Esophagus squamous epithelium (tissue), 5 donors: ENCODE measurements around the gene RBP7. TPM values are rescaled to one million over a fixed set of nuclear protein-coding genes. Genes with fewer than 3 reads are reported as not detected.
"Not testable (repeated sequence)": the region's sequence is repeated elsewhere in the genome, so short reads cannot be mapped to it uniquely, and the experiment has no call there.

Source experiments
- DNase-seq: peaks from one replicate; lab custom pipeline; 2025; lab: John Stamatoyannopoulos, UW
- H3K27ac ChIP-seq, 4 donors: fragments of 200-600 bp; sonication (generic); one replicate each; pipeline ENCODE4 v1.5.1; 2016 to 2019; ENCODE audit warnings: mild to moderate bottlenecking in 1 of 4
- H3K27me3 ChIP-seq, 4 donors: fragments of 200-600 bp; sonication (generic); 1 replicate in 3 of 4; 2 replicates in 1 of 4; pipeline versions ENCODE4 v1.5.1 to v1.6.0; 2017 to 2021; ENCODE audit warnings: antibody characterized with exemption in 1 of 4
- H3K36me3 ChIP-seq, 3 donors: fragments of 200-600 bp; sonication (generic); one replicate each; pipeline ENCODE4 v1.5.1; 2016 to 2019
- H3K4me1 ChIP-seq, 3 donors: fragments of 200-600 bp; sonication (generic); one replicate each; pipeline ENCODE4 v1.5.1; 2017 to 2019
- H3K4me3 ChIP-seq, 4 donors: fragments of 200-600 bp; sonication (generic); 1 replicate in 3 of 4; 2 replicates in 1 of 4; pipeline ENCODE4 v1.5.1; 2016 to 2019; ENCODE audit warnings: mild to moderate bottlenecking in 2 of 4, moderate library complexity in 1 of 4
- H3K9me3 ChIP-seq, 3 donors: fragments of 200-600 bp; sonication (generic); one replicate each; pipeline ENCODE4 v1.5.1; 2016 to 2019
- CTCF ChIP-seq, 6 experiments: fragments of 450-650 bp in 4 of 6; fragments of 200-600 bp in 2 of 6; sonication (generic) in 2 of 6; IDR thresholded peaks; one replicate each; pipeline ENCODE4 v1.5.1; 2016 to 2019; ENCODE audit warnings: antibody characterized with exemption in 6 of 6, mild to moderate bottlenecking in 4 of 6, moderate library complexity in 4 of 6
- POLR2A ChIP-seq, 4 donors: fragments of 450-650 bp; IDR thresholded peaks; one replicate each; pipeline ENCODE4 v1.6.1; 2017; ENCODE audit warnings: antibody characterized with exemption in 4 of 4, mild to moderate bottlenecking in 4 of 4, moderate library complexity in 3 of 4
- WGBS, 2 donors: methylation state at CpG; one replicate each; pipeline ENCODE4 v1.1.5; 2018; 5-methylcytosine and 5-hydroxymethylcytosine counted together
- intact Hi-C: fragments of 100-400 bp; cut with DNase I; formaldehyde crosslinking; loops from one replicate; pipeline ENCODE4 v1.15.0; 2022
- total RNA-seq, 4 donors: library from RNA; depleted of rRNA; stranded (reverse); fragments of >200 nt; gene quantifications; one replicate each; pipeline ENCODE4 v1.1.0, GENCODE V29; 2016
- donor health status: DM: yes; HTN: yes; CAD: no.

RBP7 gene
- total RNA-seq, 4 donors from 2014 or later, result 10.4 to 29.2 (median 21.3) TPM

GRCh38 chr1:10027027-10027426 is 30.0 kb downstream of the RBP7 start:
- H3K27ac ChIP-seq, result no peak overlapping the region
- H3K4me1 ChIP-seq, result peaks cover 0 to 3% (median under 1%) of the 10 kb centered on the region in 3 donors
- DNase-seq, result no peak
- H3K4me3 ChIP-seq, result no peak overlapping the region
- no peaks in the 10 kb centered on the region for H3K9me3 ChIP-seq
- intact Hi-C loops, result no loop called here
- no peaks in the 10 kb centered on the region for H3K36me3 ChIP-seq
- H3K27me3 ChIP-seq, result no peaks in the 10 kb centered on the region
- TF ChIP-seq POLR2A (IDR thresholded peaks at IDR 0.05) (no peak), CTCF (IDR thresholded peaks at IDR 0.05) (no peak)

GRCh38 chr1:10028956-10029500 is 32.0 kb downstream of the RBP7 start:
- DNase-seq, H3K36me3 ChIP-seq, H3K4me3 ChIP-seq, H3K27ac ChIP-seq, intact Hi-C loops, H3K9me3 ChIP-seq, H3K27me3 ChIP-seq: not testable (repeated sequence)
- H3K4me1 ChIP-seq, result peaks cover 3 to 15% (median 4%) of the 10 kb centered on the region in 3 donors
- WGBS, 2 donors, result 65 to 83% methylated on average over 1 to 2 of the region's 24 CpGs

DNA sequence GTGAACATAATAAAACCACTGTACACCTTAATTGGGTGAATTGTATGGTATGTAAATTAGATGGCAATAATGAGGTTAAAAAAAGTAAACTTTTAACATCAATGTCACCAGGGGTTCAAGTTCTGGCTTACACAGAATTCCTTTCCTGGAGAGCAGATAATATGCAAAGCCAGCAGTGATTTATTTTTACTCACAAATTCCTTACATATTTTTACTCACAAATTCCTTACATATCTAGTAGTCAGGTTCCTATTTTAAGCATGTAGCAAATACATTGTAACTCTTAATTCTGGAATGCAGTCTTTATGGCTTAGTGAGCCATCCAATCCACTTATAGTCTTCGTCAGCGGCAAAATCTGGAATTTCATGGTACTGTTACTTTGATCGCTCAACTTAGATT is 34.4 kb downstream of the RBP7 start:
- Histone ChIP-seq H3K27ac (no peak overlapping the region), H3K27me3 (no peaks in the 10 kb centered on the region), H3K9me3 (no peaks in the 10 kb centered on the region), H3K4me1 (peaks cover 12 to 39% (median 15%) of the 10 kb centered on the region in 3 donors), H3K4me3 (no peak overlapping the region), H3K36me3 (no peaks in the 10 kb centered on the region)
- no peak for TF ChIP-seq CTCF (IDR thresholded peaks at IDR 0.05)
- no peak for TF ChIP-seq POLR2A (IDR thresholded peaks at IDR 0.05)
- WGBS, 2 donors, result 95 to 96% methylated on average over 3 of the region's 3 CpGs
- no peak for DNase-seq
- intact Hi-C loops, result no loop called here

GRCh38 chr1:10032590-10033358 is 35.7 kb downstream of the RBP7 start, which contains the start of gene UBE4B:
Gene UBE4B (plus strand): TSS chr1:10032958. CDS start chr1:10033671, 713 bp downstream.
- intact Hi-C loops, result no loop called here
- peaks cover 0 to 13% (median 0%) of the 10 kb centered on the region in 3 donors for H3K36me3 ChIP-seq
- H3K27ac ChIP-seq, result peak within 1 kb of the TSS; percentile 97 to 100 (median 98)
- peak; percentile 92 for DNase-seq
- 0% methylated on average over 3 to 24 of the region's 73 CpGs for WGBS, 2 donors
- no peaks in the 10 kb centered on the region for H3K9me3 ChIP-seq
- H3K4me3 ChIP-seq, result peak within 1 kb of the TSS; percentile 81 to 100 (median 94)
- peaks cover 12 to 47% (median 15%) of the 10 kb centered on the region in 3 donors for H3K4me1 ChIP-seq
- TF ChIP-seq POLR2A (IDR thresholded peaks at IDR 0.05) (peak in 1 of 4 donors; percentile 51), CTCF (IDR thresholded peaks at IDR 0.05) (peak; percentile 77 to 97 (median 92))
- H3K27me3 ChIP-seq, result no peaks in the 10 kb centered on the region

- 0 to 1% methylated on average over 14 to 16 of the region's 19 CpGs for WGBS, 2 donors
- Histone ChIP-seq H3K27me3 (no peaks in the 10 kb centered on the region), H3K27ac (peak overlapping the region; percentile 97 to 100 (median 98)), H3K36me3 (peaks cover 0 to 19% (median 0%) of the 10 kb centered on the region in 3 donors), H3K4me1 (peaks cover 12 to 47% (median 15%) of the 10 kb centered on the region in 3 donors), H3K4me3 (peak overlapping the region; percentile 81 to 100 (median 94)), H3K9me3 (no peaks in the 10 kb centered on the region)
- TF ChIP-seq CTCF (IDR thresholded peaks at IDR 0.05) (no peak), POLR2A (IDR thresholded peaks at IDR 0.05) (no peak)
- intact Hi-C loops, result no loop called here
- DNase-seq, result no peak
These were observed 36.4 kb downstream of the RBP7 start for GRCh38 chr1:10033359-10033845.
